NCI-H1930 (cell line): Measurements from ENCODE around the gene PRKD3.

Experiments
- DNase-seq, 2 experiments: peaks; one replicate each; lab custom pipeline; 2025; lab: John Stamatoyannopoulos, UW

Gene PRKD3

DNA sequence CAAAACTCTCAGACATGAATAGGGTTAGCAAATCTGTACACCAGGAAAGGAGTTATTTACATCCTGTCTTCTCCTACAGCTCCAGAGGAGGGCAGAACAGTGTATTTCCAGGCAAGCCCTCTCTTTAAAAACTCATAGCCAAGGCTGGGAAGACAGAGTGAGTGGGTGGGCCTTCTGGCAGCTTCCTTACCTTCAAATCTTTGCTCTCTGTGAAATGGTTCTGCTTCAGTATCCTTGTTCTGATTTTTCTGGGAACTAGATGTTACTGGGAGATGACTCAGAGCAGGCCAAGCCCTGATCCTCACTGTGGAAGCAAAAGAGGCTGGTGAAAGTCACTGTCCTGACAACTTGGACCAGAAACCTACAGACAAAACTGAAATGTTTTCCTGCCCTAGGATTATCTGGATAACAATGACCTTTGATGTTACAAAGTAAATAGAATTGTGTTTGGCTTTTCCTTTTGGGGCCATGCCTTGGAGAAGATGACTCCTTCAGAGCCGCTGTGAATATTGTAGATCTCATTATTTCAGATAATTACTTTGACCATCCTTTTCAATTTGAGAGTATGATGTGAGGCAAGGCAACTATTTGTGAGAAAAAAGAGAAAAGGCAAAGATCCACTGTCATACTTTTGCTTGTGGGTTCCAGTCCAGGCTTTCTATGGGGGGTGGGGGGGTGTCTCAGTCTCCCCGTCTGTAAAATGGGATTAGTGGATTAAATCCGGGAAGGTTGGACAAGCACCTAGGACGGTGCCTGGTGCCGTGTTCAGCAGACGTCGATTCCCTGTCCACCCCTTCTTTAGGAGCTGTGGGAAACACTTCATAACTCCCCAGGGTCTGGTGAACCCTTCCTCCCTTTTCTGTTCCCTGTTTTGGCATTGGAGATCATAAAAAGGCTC is 19.2 kb upstream of the PRKD3 start:
- peak; percentile 17 to 25 for DNase-seq

DNA sequence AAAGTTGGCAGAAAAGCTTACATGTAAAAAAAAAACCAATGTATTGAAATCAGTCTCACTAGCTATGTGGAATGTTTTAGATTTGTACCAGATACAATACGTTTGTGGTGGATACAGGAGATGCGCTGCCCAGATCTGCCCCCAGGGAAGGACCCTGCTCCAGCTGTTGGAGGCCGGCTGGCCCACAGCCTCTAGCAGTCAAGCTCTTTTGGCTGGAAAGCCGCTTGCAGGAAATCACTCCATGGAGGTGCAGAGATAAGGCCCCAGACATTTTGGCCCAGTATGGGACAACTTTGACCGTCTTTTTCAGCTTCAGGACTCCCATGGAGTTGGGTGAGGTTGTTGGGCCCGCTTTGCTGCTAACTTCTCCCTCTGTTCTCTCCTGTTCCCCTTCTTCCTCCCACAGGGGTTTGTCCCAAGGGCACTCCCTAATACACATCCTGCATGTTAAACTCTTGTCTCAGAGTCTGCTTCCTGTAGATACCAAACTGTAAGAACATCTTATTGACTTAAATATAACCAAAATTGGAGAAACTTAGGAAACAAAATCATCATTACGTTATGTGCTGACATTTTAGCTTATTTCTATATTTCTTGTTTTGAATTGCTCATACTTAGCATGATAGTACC is 18.1 kb upstream of the PRKD3 start:
- DNase-seq = no peak

DNA sequence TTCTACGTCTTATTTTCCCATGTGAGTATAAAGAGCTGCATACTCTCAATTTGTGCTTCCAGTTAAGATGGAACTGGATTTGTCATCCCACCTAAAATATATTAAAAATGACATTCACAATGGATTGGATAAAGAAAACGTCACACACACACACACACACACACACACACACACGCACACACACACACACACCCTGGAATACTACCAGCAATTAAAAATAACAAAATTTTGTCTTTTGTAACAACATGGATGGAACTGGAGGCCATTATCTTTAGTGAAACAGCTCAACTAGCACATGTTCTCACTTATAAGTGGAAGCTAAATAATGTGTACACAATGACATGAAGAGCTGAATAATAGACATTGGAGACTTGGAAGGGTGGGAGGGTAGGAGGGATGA is 16.0 kb upstream of the PRKD3 start:
- no peak for DNase-seq

DNA sequence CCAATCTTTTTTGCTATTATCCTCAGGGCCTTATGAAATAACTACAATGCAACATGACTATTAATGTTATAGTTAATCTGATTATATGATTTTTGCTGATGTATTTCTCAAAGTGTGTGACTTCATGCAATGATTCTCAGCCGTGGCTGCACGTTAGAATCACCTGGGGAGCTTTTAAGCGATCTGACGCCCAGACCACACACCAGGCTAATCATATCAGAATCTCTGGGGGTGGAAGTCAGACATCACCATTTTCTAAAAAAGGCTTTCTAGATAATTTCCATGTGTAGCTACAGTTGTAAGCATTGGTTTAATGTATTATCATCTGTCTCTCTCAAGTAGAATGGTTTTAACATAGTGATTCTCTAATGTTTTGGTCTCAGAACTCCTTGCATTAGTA is 14.3 kb upstream of the PRKD3 start:
- no peak for DNase-seq

DNA sequence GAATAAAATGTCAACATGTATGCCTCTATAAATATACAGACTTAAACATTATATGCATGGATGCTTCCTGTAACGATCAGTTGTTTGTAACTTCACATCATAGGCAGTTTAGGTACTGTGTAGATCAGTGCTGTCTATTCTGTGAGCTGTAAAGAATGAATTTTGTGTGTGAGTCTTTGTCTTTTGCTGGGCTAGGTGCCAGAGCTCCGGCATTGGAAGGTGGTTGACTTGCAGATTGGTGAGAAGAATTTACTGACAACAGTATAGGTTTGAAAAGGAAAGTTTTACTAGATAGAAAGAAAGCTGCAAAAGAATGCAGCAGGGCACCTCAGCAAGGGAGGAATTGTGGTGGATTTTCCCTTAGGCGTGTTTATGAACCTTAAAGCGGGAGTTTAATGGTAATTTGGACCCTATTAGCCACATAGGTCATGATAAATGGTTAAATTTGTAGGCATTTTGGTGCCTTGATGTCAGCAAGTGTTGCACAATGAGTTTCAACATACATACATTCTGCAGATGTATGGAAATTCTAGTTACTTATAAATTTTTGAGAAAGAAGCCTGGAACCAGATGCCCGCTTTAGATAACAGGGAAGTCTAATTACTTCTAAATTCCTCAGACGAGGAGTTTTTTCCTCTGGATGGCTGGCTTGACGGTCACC is 13.1 kb upstream of the PRKD3 start:
- DNase-seq = no peak

DNA sequence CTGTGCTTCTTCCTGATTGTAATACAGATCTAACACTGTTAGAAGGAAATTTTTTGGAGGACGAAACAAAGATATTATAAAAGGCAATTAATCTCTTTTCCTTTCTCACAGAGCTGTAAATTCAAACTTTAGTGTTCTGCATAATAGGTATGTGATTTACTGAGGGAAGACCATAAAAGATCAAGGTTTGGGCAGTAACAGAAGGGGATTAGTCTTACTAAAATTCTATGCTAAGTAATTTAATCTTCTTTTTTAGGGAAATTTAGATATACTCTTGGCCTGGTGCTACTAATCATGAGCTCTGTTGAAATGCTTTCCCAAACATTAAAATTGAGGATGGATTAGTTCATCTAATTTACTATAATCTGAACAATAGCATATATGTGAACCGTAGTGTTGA is 11.0 kb upstream of the PRKD3 start:
- no peak for DNase-seq

DNA sequence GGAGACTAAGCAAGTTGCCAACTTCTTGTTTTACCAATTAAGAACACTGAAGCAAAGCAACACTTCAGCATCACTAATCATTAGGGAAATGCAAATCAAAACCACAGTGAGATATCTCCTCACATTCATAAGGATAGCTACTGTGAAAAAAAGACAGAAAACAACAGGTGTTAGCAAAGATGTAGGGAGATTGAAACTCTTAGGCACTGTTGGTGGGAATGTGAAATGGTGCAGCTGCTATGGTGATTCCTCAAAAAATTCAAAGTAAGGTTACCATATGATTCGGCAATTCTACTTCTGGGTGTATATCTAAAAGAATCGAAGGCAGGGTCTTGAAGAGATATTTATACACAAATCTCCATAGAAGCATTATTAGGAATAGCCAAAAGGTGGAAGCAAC is 8.6 kb upstream of the PRKD3 start:
- no peak for DNase-seq

DNA sequence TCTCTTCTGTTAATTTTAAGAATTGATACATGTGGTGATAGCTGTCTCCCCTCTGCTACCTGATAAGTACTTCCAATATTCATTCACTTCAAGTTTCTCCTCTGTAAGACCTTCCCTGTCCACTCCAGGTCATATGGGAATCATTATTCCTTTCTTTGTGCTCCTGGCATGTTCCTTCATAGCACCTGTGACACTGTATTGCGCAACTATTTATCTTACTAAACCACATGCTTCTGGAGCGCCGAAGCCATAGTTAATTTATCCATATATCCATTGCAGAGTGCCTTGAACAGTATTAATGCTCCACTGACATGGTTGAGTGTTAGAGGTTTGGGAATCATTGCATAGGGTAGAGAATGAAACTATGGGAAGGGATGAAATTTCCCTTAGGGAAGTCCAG is 7.9 kb upstream of the PRKD3 start:
- DNase-seq = no peak

DNA sequence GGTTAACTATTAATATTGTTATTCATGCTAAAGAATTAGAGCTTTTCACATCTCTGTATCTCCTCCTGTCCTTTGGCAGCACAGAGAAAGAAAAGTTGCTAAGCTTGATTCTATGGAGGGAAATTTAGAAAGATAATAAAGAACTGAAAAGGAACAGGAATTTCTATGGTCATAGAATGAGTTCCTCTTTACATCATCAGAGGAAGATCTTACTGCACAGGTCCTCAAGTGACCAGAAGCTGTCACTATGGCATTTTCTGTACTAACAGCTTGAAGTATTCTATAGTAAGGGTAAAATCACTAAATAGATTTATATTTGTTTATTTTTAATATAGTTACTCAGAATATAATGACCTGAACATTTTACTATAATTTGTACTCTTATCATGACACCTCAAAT is 6.0 kb upstream of the PRKD3 start:
- DNase-seq = no peak

DNA sequence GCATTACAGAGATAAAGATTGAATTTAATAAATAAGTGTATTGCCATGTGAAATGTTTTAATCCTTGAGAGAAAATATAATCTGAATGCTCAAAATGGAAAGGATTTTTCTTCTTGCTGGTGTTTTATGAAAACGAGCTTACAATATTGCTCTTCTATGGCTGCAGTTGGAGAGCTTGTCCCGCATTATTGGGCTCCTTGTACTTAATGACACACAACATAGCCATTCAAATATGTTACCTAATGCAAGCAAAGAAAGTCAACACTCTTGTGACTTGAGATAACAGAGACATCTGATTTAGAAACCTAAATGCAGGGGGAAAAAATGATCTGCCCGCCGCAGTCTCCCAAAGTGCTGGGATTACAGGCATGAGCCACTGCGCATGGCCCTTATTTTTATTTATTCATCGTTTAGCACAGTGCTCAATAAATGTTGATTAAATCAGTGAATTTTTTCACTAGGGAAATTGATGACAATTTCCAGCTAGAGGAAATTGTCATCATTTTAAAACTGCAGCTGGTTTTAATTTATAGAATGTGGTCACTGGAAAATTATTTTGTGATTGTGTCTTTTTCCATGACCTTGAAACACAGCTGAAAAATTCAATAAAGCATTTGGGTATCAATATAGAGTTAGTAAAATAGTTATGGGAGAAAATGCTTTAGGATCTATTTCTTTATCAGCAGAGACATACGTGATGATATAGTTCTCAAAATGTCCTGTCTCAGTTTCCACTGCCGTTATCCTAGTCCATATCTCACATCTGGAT is 2.4 kb upstream of the PRKD3 start:
- DNase-seq = no peak

DNA sequence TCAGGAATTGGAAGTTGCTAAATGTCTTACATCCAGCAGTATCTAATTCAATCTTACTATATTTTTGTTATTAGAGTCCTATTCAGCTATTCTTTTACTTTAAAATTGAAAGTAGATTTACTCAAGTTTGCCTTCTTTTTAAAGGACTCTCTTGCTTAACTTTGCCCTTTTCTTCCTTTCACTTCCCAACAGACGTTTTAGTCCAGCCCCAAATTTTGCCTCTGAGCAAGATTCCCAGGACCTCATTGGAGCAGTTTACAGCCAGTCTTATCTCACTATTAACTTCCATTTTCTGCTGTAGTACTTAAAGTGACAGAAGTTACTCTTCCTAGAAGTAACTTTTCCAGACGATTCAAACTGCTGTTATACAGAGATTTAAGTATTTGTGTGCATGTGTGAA is 1.7 kb upstream of the PRKD3 start:
- DNase-seq = no peak

DNA sequence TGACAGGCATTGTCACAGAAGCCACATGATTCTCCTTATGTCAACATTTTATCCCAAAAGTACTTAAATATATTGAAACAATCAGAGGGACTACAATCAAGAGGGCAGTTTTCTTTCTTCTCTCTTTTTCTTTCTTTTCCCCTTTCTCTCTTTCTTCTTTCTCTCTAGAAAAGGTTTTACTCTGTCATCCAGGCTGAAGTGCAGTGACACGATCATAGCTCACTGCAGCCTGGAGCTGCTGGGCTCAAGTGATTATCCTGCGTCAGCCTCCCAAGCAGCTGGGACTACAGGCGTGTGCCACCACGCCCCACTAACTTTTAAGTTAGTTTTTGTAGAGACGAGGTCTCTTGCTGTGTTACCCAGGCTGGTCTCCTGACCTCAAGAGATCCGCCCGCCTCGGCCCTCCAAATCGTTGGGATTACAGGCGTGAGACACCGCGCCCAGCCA is 1.0 kb upstream of the PRKD3 start:
- DNase-seq = no peak

DNA sequence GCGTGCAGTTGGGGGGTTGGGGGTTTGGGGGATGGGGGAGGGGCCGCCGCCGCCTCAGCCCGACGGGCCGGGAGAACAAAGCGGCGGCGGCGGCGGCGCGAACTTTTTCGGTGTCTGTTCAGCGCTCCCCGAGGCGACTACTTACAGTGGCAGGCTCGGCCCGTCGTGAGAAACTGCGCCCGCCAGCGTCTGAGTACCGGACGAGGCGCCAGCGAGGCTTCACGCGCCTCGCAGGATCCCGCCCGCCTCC is 172 bp downstream of the PRKD3 start:
- DNase-seq = no peak

DNA sequence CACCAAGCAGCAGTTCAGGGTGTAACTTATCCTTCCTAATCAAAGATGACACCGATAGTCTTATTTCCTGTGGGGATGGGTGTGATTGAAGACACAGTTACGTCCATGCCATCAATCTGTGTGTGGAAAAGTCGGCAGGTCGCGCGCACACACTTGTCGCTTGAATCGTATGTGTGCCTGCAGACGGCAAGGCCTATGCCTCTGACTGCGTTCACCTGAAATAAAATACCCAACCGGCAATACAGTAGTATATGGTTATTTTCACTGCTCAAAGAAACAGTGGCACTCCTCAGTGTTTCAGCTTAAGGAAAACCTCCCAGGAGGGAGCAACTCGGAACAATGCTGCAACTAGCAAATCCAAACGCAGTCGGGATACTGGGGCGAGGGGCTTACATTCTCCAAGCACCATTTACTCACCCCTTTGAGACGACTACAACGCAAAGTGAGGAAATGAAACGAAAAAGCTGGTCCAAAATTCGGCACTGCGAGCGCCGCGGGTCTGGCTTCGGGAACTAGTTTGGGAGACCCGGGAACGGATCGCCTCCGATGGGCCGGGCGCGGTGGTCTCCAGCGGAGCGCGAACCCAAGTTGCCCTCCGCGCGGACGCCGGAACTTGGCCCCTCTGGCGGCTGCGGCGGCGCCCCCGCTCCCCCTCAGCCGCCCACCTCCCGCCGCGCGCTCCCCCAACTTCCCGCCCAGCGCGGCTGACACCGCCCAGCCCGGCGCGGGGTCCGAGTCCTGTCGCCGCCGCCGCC is 675 bp downstream of the PRKD3 start:
- no peak for DNase-seq

DNA sequence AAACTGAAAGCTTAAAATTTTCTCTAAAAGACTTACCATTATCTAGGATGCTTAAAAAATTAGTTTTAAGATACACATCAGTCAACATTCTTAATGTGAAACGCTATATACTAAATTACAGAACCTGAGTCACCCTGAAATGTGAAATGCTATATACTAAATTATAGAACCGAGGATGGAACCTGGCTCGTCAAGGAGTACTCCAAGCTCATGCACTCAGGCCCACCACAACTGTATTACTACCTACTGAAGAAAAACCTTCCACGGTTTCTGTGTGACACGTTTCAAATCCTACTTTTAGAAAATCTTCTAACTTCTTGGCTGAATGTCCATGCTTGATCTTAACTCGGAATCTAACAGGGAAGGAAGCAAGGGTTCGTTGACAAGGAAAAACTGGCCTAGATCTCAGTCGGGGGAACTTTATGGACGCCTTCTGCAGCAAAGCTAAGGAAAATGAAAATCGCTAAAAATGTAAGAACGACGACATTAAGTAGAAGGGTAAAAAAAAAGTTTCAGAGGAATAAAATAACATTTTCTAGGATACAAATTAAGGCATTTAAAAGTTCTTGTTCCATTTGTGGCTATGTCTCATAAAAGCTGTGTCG is 1.4 kb downstream of the PRKD3 start:
- no peak for DNase-seq

DNA sequence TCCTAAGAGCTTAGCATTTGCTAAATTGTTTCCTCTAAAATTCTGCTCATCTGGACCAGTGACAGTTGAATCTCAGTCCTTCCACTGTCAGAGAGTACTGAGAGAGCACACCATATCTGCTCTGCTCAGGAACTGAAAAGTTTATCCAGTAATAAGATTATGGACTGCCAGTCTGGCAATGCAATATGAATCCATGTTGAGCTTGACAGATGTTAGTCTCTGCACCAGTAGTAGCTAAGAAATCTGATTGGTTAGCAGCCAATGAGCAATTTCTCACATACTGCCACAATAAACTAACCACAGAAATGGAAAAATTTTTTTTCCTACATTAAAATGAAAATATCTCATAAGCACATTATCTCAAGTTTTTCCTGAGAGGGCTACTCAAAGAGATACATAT is 2.3 kb downstream of the PRKD3 start:
- no peak for DNase-seq

DNA sequence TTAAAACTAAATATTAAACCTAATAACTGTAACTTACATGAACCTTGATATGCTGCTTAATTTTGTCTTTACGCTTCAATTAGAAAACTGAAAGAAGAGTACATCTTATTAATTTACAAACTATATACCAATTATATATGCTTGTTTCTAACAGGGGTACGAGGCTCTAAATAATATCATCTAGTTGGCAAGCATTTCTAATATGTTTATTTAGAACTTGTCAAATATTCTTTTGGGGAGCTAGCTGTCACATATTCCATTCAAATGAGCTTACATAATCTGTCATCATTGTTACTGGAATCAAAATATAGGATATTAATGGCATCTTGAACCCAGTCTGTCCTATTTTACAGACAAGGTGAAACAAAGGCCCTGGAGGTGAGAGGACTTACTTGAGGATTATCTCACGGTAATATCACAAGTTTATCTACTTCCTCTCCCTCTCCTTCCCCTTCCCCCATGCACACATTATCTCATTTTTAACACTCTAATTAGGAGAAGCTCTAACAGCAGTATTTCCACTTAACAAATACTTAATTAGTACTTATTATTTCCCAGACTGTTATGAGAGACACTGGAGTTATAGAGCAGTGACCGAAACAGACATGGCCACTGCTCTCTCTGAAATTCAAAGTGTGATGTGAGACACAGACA is 3.5 kb downstream of the PRKD3 start:
- no peak for DNase-seq

DNA sequence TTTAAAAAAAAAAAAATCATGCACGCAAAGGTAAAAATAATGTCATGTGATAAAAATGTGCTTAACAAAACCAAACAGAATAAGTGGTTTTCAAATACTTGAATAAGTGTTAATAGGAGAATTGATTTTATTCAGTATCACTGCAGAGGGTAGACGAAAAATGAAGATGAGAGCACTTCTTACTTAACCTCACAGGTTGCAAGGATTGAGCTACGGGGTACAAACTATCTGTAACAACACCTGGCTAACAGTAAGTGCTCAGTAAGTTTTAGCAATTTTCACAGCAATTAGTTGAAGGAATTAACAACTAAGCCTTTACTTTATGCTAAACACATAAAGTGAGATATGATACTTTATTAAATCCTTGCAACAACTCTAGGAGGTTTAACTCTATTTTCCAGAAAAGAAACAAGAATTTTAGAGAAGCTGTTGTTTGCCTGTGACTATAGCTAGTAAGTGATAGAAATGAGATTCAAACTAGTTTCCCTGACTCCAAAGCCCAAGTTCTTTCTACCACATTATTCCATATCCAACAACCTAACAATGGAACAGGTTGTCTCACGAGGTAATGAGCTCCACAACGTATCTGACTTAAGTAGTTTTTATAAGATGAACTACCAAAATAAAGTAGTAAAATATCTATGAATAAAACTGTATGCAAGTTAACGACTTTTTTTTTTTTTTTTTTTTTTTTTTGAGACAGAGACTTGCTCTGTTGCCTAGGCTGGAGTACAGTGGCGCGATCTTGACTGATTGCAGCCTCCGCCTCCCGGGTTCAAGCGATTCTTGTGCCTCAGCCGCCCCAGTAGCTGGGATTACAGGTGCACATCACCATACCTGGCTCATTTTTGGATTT is 4.7 kb downstream of the PRKD3 start:
- no peak for DNase-seq

DNA sequence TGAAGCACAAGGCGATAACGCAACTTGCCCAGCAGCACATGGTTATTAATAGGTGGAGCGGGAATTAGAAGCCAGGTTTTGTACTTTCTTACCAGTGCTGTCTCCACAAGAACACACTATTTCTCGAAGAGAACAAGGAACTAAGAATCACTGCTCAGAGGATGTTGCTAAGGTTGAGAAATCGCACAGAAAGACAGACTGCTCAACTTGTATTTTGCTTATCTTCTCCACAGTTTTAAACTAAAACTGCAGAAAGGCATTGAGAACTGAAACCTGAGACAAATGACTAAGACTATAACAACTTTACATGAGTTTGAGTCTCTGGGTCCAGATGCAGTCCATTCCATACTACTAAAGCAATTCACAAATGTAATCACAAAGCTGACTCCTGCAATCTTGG is 6.2 kb downstream of the PRKD3 start:
- no peak for DNase-seq

DNA sequence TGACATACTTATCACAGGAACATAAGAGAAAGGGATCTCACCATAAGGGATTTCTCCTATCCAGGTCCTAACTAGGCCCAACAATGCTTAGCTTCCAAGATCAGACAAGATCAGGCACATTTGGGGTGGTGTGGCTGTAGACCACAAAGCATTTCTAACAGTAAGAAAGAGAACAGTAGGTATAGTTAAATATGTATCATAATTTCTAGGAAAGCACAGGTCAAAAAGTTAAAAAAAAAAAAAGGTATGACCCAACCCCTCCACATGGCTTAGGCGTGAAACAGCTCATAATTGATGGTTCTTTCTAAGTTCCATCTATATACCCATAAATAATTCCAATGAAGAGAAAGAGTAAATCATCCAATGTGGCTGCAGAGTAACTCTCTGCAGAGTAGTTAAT is 6.9 kb downstream of the PRKD3 start:
- no peak for DNase-seq
